ENCODE results near the gene KIAA0040. TPM values are rescaled to one million over a fixed set of nuclear protein-coding genes. Genes with fewer than 3 reads are reported as not detected.

Gene KIAA0040
- total RNA-seq, 1 experiment from 2014 or later = 0.31 TPM

DNA sequence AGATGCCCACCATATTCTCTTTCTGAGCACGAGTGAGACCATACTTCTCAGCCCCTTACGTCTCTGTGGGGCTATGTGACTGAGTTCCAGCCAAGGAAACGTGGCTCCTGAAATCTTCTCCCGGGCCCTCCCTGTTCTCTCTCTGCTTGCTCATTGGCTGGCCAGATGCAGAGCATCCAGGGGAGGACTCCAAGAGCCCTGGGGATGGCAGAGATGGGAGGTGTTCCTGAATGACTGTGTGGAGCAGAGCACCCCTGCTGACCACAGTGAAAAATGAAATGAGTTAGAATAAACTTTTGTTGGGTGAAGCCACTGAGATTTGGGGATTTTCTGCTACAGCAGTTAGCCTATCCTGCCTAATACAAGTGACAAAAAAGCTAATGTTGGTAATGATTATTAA lies 23.8 kb downstream of the KIAA0040 start:
- Histone ChIP-seq H3K27me3 (ENCODE audit: control insufficient read depth, insufficient read depth, low read length) (no peaks in the 10 kb centered on the region; the same call in 1 of the 2 replicates), H3K4me3 (ENCODE audit: low read depth in 2 of 2, low read length in 2 of 2) (no peak overlapping the region), H3K27ac (ENCODE audit: low read length) (no peak overlapping the region), H3K4me1 (ENCODE audit: control insufficient read depth, insufficient read depth, low read length) (no peaks in the 10 kb centered on the region), H3K36me3 (ENCODE audit: control insufficient read depth, insufficient read depth, low read length) (no peaks in the 10 kb centered on the region), H3K9me3 (ENCODE audit: control insufficient read depth, insufficient read depth, low read depth, low read length) (no peaks in the 10 kb centered on the region)
- DNase-seq (ENCODE audit: low read depth, low spot score) = no peak
- POLR2A ChIA-PET = no interaction called here
- no TSS peak for BruUV-seq (replicated peaks)
- TF ChIP-seq SIN3A (IDR thresholded peaks at IDR 0.05; ENCODE audit: borderline replicate concordance, insufficient read depth, low read depth, low read length) (no peak), POLR2AphosphoS5 (IDR thresholded peaks at IDR 0.05; ENCODE audit: low read depth, low read length) (no peak), TCF7L2 (IDR thresholded peaks at IDR 0.05; ENCODE audit: low read depth, low read length) (no peak)
- TF ChIP-seq, protein P1, sequence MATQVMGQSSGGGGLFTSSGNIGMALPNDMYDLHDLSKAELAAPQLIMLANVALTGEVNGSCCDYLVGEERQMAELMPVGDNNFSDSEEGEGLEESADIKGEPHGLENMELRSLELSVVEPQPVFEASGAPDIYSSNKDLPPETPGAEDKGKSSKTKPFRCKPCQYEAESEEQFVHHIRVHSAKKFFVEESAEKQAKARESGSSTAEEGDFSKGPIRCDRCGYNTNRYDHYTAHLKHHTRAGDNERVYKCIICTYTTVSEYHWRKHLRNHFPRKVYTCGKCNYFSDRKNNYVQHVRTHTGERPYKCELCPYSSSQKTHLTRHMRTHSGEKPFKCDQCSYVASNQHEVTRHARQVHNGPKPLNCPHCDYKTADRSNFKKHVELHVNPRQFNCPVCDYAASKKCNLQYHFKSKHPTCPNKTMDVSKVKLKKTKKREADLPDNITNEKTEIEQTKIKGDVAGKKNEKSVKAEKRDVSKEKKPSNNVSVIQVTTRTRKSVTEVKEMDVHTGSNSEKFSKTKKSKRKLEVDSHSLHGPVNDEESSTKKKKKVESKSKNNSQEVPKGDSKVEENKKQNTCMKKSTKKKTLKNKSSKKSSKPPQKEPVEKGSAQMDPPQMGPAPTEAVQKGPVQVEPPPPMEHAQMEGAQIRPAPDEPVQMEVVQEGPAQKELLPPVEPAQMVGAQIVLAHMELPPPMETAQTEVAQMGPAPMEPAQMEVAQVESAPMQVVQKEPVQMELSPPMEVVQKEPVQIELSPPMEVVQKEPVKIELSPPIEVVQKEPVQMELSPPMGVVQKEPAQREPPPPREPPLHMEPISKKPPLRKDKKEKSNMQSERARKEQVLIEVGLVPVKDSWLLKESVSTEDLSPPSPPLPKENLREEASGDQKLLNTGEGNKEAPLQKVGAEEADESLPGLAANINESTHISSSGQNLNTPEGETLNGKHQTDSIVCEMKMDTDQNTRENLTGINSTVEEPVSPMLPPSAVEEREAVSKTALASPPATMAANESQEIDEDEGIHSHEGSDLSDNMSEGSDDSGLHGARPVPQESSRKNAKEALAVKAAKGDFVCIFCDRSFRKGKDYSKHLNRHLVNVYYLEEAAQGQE (IDR thresholded peaks at IDR 0.05; ENCODE audit: insufficient read depth in 1 of 2, low read depth in 2 of 2, low read length in 1 of 2) = no peak
- TF ChIP-seq, protein P2, sequence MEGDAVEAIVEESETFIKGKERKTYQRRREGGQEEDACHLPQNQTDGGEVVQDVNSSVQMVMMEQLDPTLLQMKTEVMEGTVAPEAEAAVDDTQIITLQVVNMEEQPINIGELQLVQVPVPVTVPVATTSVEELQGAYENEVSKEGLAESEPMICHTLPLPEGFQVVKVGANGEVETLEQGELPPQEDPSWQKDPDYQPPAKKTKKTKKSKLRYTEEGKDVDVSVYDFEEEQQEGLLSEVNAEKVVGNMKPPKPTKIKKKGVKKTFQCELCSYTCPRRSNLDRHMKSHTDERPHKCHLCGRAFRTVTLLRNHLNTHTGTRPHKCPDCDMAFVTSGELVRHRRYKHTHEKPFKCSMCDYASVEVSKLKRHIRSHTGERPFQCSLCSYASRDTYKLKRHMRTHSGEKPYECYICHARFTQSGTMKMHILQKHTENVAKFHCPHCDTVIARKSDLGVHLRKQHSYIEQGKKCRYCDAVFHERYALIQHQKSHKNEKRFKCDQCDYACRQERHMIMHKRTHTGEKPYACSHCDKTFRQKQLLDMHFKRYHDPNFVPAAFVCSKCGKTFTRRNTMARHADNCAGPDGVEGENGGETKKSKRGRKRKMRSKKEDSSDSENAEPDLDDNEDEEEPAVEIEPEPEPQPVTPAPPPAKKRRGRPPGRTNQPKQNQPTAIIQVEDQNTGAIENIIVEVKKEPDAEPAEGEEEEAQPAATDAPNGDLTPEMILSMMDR (IDR thresholded peaks at IDR 0.05) = no peak
- ATAC-seq = no peak
- intact Hi-C loops (cut with micrococcal nuclease; ENCODE audit: unreplicated experiment) = no loop called here
- in situ Hi-C loops (cut with HindIII; ENCODE audit: low pct_unique_long_range_greater_than_20kb, low sequenced_read_pairs) = no loop called here
- CTCF ChIA-PET = no interaction called here

DNA sequence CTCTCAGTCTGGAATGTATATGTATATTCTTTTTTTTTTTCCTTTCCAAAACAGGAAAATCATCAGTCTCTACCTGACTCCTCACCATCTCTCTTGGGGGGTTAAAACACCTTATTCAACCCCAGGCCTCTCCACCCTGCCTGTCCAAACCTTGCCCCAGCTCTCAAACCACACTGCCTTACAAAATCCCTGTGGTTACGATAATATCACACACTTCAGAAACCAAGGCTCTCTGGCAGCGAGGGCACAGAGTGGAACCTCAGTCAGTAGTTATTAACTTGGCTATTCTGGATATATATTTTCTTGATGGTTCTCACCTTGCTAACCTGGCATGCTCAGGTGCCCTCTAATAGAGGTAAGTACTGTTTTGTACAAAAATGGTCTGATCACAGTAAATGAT lies 24.7 kb downstream of the KIAA0040 start:
- H3K27me3 ChIP-seq (ENCODE audit: control insufficient read depth, insufficient read depth, low read length) = no peaks in the 10 kb centered on the region; the same call in 1 of the 2 replicates
- H3K4me3 ChIP-seq (ENCODE audit: low read depth in 2 of 2, low read length in 2 of 2) = no peak overlapping the region
- POLR2A ChIA-PET = no interaction called here
- DNase-seq (ENCODE audit: low read depth, low spot score) (no peak), ATAC-seq (no peak)
- H3K9me3 ChIP-seq (ENCODE audit: control insufficient read depth, insufficient read depth, low read depth, low read length) = no peaks in the 10 kb centered on the region
- CTCF ChIA-PET = no interaction called here
- BruUV-seq (replicated peaks) = no TSS peak
- no peaks in the 10 kb centered on the region for H3K36me3 ChIP-seq (ENCODE audit: control insufficient read depth, insufficient read depth, low read length)
- no peak overlapping the region for H3K27ac ChIP-seq (ENCODE audit: low read length)
- intact Hi-C loops (cut with micrococcal nuclease; ENCODE audit: unreplicated experiment) = no loop called here
- H3K4me1 ChIP-seq (ENCODE audit: control insufficient read depth, insufficient read depth, low read length) = no peaks in the 10 kb centered on the region
- in situ Hi-C loops (cut with HindIII; ENCODE audit: low pct_unique_long_range_greater_than_20kb, low sequenced_read_pairs) = no loop called here
- TF ChIP-seq TCF7L2 (IDR thresholded peaks at IDR 0.05; ENCODE audit: low read depth, low read length) (no peak), POLR2AphosphoS5 (IDR thresholded peaks at IDR 0.05; ENCODE audit: low read depth, low read length) (no peak), SIN3A (IDR thresholded peaks at IDR 0.05; ENCODE audit: borderline replicate concordance, insufficient read depth, low read depth, low read length) (no peak)
- TF ChIP-seq, protein P2 (IDR thresholded peaks at IDR 0.05) = no peak
- TF ChIP-seq, protein P1 (IDR thresholded peaks at IDR 0.05; ENCODE audit: insufficient read depth in 1 of 2, low read depth in 2 of 2, low read length in 1 of 2) = no peak

Measured in Panc1 (cell line).